Right hindlimb (tissue), 1 donor: ENCODE data around the gene DHRSX.

Experiments
- DNase-seq: peaks from one replicate; pipeline ENCODE4 v3.0.0-alpha.2; 2018

DHRSX gene

DNA sequence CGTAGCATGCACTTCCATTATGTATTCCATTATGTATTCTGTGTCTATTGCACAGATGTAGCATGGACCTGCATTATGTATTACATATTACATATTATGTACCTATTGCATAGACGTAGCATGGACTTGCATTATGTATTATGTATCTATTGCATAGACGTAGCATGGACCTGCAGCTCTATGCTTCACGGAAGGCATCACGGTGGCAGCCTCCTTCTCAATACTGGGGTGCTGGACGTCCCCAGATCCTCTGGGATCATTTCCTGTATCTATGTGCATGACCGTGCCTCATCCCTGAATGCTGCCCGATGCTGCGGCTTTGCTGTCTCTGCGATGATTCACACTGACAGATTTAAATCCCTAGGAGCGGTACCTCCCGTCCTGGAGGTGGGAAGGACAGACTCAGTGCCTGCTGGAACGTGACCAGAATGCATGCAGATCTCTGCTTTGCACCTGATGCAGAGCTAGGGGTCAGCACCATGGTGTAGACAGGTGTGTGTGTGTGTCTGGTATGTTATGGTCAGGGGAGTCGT lies 317.5 kb downstream of the DHRSX start:
- DNase-seq = no peak

DNA sequence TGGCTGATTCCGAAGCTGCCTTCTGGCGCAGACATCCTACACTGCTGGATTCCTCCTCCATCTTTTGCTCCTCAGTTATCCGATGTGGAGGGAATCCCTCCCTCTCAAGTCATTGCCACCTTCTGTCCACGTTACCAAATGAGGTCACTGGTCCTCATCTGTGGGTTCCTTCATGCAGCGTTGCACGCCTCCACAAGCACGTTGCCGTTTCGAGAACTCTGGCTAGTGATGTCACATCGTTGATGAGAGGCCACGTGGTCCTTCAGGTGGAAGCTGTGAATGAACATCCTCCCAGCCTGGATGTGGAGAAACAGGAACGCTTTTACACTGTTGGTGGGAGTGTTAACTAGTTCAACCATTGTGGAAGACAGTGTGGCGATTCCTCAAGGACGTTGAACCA lies 323.2 kb downstream of the DHRSX start:
- DNase-seq = no peak

DNA sequence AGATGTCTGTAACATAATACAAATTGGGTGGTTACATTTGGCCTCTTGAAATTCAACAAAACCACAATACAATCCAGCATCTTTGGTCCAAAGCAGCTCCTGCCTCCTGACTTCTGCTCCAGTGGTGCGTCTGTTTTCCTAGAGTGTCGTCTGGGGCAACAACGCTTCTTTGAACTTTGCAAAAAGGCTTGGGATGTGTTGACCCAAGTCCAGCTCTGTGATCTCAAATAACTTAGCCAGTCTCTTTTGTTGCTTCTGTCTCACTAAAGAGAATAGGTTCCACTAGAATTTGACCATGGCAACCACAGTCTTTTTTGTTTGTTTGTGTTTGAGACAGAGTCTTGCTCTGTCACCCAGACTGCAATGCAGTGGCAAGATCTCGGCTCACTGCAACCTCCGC lies 324.0 kb downstream of the DHRSX start:
- DNase-seq = no peak

DNA sequence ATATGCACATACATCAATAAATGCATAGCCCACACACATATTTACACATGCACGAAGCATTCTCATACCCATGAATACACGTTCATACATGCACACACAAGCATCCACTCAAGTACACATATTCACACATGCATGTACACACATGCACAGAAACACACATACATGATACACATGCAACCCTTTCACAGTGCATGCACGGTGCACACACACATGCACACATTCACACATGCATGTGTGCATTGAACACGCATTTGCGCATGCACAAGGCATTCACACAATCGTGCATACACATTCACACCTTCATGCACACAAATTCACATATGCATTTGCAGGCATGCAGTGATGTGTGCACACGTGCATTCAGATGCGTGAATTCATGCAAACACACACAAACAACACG lies 324.5 kb downstream of the DHRSX start:
- no peak for DNase-seq

DNA sequence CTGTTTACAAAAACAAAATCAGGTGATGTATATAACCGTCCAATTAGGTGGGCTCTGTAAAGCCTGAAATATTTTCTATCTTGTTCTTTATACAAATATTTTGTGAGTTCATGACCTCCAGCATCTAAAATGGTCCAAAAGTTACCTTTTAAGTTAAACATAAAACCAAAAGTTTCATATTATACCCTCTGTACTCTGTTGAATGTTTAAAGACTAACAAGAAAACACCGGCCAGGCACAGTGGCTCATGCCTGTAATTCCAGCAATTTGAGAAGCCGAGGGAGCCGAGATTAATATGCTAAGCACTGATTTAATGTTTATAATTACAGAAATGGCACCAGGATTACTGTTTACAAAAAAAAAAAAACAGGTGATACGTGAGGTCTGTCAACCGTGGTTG lies 328.4 kb downstream of the DHRSX start:
- DNase-seq = no peak
